H1 (cell line): Measurements from ENCODE around the gene OR12D1. TPM values are rescaled to one million over a fixed set of nuclear protein-coding genes. Genes with fewer than 3 reads are reported as not detected.
"Not testable (repeated sequence)": the region's sequence is repeated elsewhere in the genome, so short reads cannot be mapped to it uniquely, and the experiment has no call there.

ENCODE experiments used
- CTCF ChIA-PET: fragments of 300-600 bp; sonication (Branson Sonifier 250); formaldehyde crosslinking; loops from one replicate; lab custom pipeline; 2021; ENCODE audit not compliant: partially characterized antibody; lab: Charles Lee
- POLR2A ChIA-PET: fragments of 300-600 bp; sonication (Branson Sonifier 250); formaldehyde crosslinking; loops from one replicate; lab custom pipeline; 2021; ENCODE audit warnings: inconsistent platforms; ENCODE audit not compliant: partially characterized antibody; lab: Charles Lee
- DNase-seq, 2 experiments: peaks; one replicate each; pipeline versions ENCODE4 v3.0.0 to v3.0.0-alpha.2; 2010 to 2022; ENCODE audit warnings: low spot score in 2 of 2, low read depth in 1 of 2, mixed read lengths in 1 of 2
- FAIRE-seq: peaks from 2 replicates; lab custom pipeline; 2011; peaks lifted over from hg19 to GRCh38; lab: Jason Lieb, UNC
- H2AFZ ChIP-seq: 2 replicates; pipeline ENCODE4 v1.8.1; 2012; ENCODE audit warnings: low read length, inconsistent platforms
- H2AK5ac ChIP-seq: 2 replicates; pipeline ENCODE4 v1.6.1; 2013; ENCODE audit warnings: low read depth, low read length
- H2BK120ac ChIP-seq: replicated peaks from 2 replicates; pipeline ENCODE3; 2013; ENCODE audit warnings: low read depth, low read length, inconsistent platforms
- H2BK12ac ChIP-seq: 2 replicates; pipeline ENCODE4 v1.6.1; 2013; ENCODE audit warnings: low read depth, low read length
- H2BK15ac ChIP-seq: 2 replicates; pipeline ENCODE4 v1.6.1; 2013; ENCODE audit warnings: low read length
- H2BK20ac ChIP-seq: 2 replicates; pipeline ENCODE4 v1.6.1; 2013; ENCODE audit warnings: low read length
- H2BK5ac ChIP-seq: 2 replicates; pipeline ENCODE4 v1.6.1; 2013; ENCODE audit warnings: low read depth, low read length
- H3K14ac ChIP-seq: 2 replicates; pipeline ENCODE4 v1.6.1; 2013; ENCODE audit warnings: inconsistent platforms; ENCODE audit not compliant: insufficient read length
- H3K18ac ChIP-seq: 2 replicates; pipeline ENCODE4 v1.6.1; 2013; ENCODE audit warnings: low read length; ENCODE audit errors: extremely low read depth
- H3K23ac ChIP-seq: 2 replicates; pipeline ENCODE4 v1.6.1; 2013; ENCODE audit warnings: inconsistent platforms; ENCODE audit not compliant: insufficient read length
- H3K23me2 ChIP-seq: 2 replicates; pipeline ENCODE4 v1.6.1; 2013; ENCODE audit warnings: low read depth, low read length
- H3K27ac ChIP-seq: 2 replicates; pipeline ENCODE4 v1.6.1; 2011; ENCODE audit warnings: low read depth, low read length, inconsistent platforms
- H3K27me3 ChIP-seq, 4 experiments: replicated peaks in 1 of 4; 1 replicate in 1 of 4; 2 replicates in 3 of 4; pipeline versions ENCODE4 v1.6.1 to v1.8.1; 2011 to 2013; ENCODE audit warnings: low read length in 3 of 4, mild to moderate bottlenecking in 3 of 4, inconsistent platforms in 2 of 4, mixed read lengths in 2 of 4, moderate library complexity in 1 of 4; ENCODE audit not compliant: control insufficient read depth in 3 of 4, insufficient read depth in 3 of 4; ENCODE audit errors: extremely low read depth in 1 of 4
- H3K36me3 ChIP-seq, 4 experiments: 2 replicates each; pipeline versions ENCODE4 v1.6.1 to v1.8.1; 2011 to 2013; ENCODE audit warnings: mild to moderate bottlenecking in 4 of 4, low read length in 3 of 4, moderate library complexity in 2 of 4, control low read depth in 1 of 4, inconsistent platforms in 1 of 4; ENCODE audit not compliant: insufficient read depth in 4 of 4, control insufficient read depth in 2 of 4
- H3K4ac ChIP-seq: replicated peaks from 2 replicates; pipeline ENCODE3; 2013; ENCODE audit warnings: low read length, low read depth, mixed read lengths, inconsistent platforms; ENCODE audit not compliant: insufficient read length
- H3K4me1 ChIP-seq, 4 experiments: replicated peaks in 1 of 4; 1 replicate in 1 of 4; 2 replicates in 3 of 4; pipeline versions ENCODE4 v1.6.1 to v1.8.1; 2011 to 2013; ENCODE audit warnings: low read length in 3 of 4, inconsistent platforms in 2 of 4, mixed read lengths in 1 of 4; ENCODE audit not compliant: insufficient read depth in 4 of 4, control insufficient read depth in 3 of 4
- H3K4me2 ChIP-seq, 2 experiments: 2 replicates each; pipeline versions ENCODE4 v1.6.1 to v1.8.1; 2011 to 2013; ENCODE audit warnings: low read depth in 2 of 2, low read length in 2 of 2, control low read depth in 1 of 2, inconsistent platforms in 1 of 2, mild to moderate bottlenecking in 1 of 2; ENCODE audit not compliant: insufficient read depth in 1 of 2
- H3K4me3 ChIP-seq, 4 experiments: fragments of 200-600, 300-600 bp in 1 of 4; sonication (generic), shearing (Covaris generic), sonication (Bioruptor Twin) in 1 of 4; 2 replicates each; pipeline versions ENCODE4 v1.5.1 to v1.8.1; 2011 to 2016; ENCODE audit warnings: low read length in 4 of 4, low read depth in 3 of 4, control low read depth in 2 of 4, inconsistent platforms in 2 of 4, mild to moderate bottlenecking in 2 of 4, mixed read lengths in 1 of 4, moderate library complexity in 1 of 4; ENCODE audit not compliant: insufficient read depth in 2 of 4; ENCODE audit errors: extremely low read depth in 1 of 4
- H3K56ac ChIP-seq: replicated peaks from 2 replicates; pipeline ENCODE3; 2013; ENCODE audit warnings: low read depth, mild to moderate bottlenecking, mixed read lengths, low read length, inconsistent platforms; ENCODE audit not compliant: insufficient read length
- H3K79me1 ChIP-seq: 2 replicates; pipeline ENCODE4 v1.6.1; 2013; ENCODE audit warnings: low read depth, low read length, control low read depth
- H3K79me2 ChIP-seq, 2 experiments: 2 replicates each; pipeline versions ENCODE4 v1.6.1 to v1.8.1; 2012 to 2013; ENCODE audit warnings: low read length in 2 of 2, mild to moderate bottlenecking in 2 of 2, inconsistent platforms in 1 of 2; ENCODE audit not compliant: insufficient read depth in 2 of 2, control insufficient read depth in 1 of 2
- H3K9ac ChIP-seq, 4 experiments: replicated peaks in 1 of 4; 1 replicate in 1 of 4; 2 replicates in 3 of 4; pipeline versions ENCODE4 v1.6.1 to v1.8.1; 2011 to 2013; ENCODE audit warnings: low read depth in 3 of 4, low read length in 3 of 4, control low read depth in 2 of 4, mild to moderate bottlenecking in 2 of 4, moderate library complexity in 2 of 4, inconsistent platforms in 1 of 4; ENCODE audit errors: extremely low read depth in 1 of 4
- H3K9me3 ChIP-seq, 2 experiments: 2 replicates each; pipeline versions ENCODE4 v1.6.1 to v1.8.1; 2012 to 2013; ENCODE audit warnings: mild to moderate bottlenecking in 2 of 2, moderate library complexity in 2 of 2, control low read depth in 1 of 2, inconsistent platforms in 1 of 2, low read depth in 1 of 2, low read length in 1 of 2, mixed read lengths in 1 of 2; ENCODE audit not compliant: insufficient read depth in 2 of 2
- H4K20me1 ChIP-seq, 2 experiments: replicated peaks in 1 of 2; 2 replicates each; pipeline versions ENCODE3 to v1.8.1; 2011 to 2013; ENCODE audit warnings: inconsistent platforms in 2 of 2, low read length in 2 of 2, mild to moderate bottlenecking in 1 of 2; ENCODE audit not compliant: insufficient read depth in 2 of 2, control insufficient read depth in 1 of 2
- H4K5ac ChIP-seq: 2 replicates; pipeline ENCODE4 v1.6.1; 2013; ENCODE audit warnings: low read length, low read depth, mixed read lengths, inconsistent platforms; ENCODE audit not compliant: insufficient read length
- H4K8ac ChIP-seq: 2 replicates; pipeline ENCODE4 v1.8.0; 2013; ENCODE audit warnings: mild to moderate bottlenecking, moderate library complexity, low read length, inconsistent platforms; ENCODE audit not compliant: insufficient read depth; ENCODE audit errors: extremely low read depth
- H4K91ac ChIP-seq: replicated peaks from 2 replicates; pipeline ENCODE3; 2013; ENCODE audit warnings: low read length, mixed read lengths, inconsistent platforms; ENCODE audit not compliant: insufficient read length
- CTCF ChIP-seq, 3 experiments: IDR thresholded peaks; 1 replicate in 2 of 3; 2 replicates in 1 of 3; pipeline versions ENCODE4 v1.5.1 to v1.6.1; 2011; ENCODE audit warnings: low read length in 3 of 3, mild to moderate bottlenecking in 3 of 3, inconsistent platforms in 2 of 3, low read depth in 1 of 3, moderate library complexity in 1 of 3; ENCODE audit not compliant: insufficient read depth in 1 of 3; ENCODE audit errors: control extremely low read depth in 1 of 3
- RAD21 ChIP-seq, 2 experiments: IDR thresholded peaks in 1 of 2; conservative IDR thresholded peaks in 1 of 2; 2 replicates each; pipeline ENCODE4 v1.6.1; 2011; ENCODE audit warnings: low read depth in 2 of 2, low read length in 2 of 2, improper control_type of control experiment in 1 of 2, inconsistent platforms in 1 of 2, mild to moderate bottlenecking in 1 of 2, moderate library complexity in 1 of 2
- WGBS, 2 experiments: shearing (Covaris generic) in 1 of 2; methylation state at CpG; one replicate each; pipeline versions ENCODE4 v1.1.6 to v1.1.7; 2013 to 2015; ENCODE audit warnings: low lambda C conversion rate in 2 of 2, mixed read lengths in 2 of 2, inconsistent platforms in 1 of 2, low coverage in 1 of 2, missing lambda C conversion rate in 1 of 2; ENCODE audit not compliant: insufficient replicate concordance in 2 of 2, insufficient coverage in 1 of 2, insufficient read length in 1 of 2; ENCODE audit errors: extremely low coverage in 1 of 2, missing lambda C conversion rate in 1 of 2; 5-methylcytosine and 5-hydroxymethylcytosine counted together
- polyA plus RNA-seq, 7 experiments: library from polyadenylated mRNA; depleted of rRNA in 3 of 7; stranded (reverse) in 5 of 7; unstranded in 2 of 7; fragments of >200 nt in 5 of 7; fragments of 200-250 nt in 2 of 7; gene quantifications; 1 replicate in 5 of 7; 2 replicates in 1 of 7; 4 replicates in 1 of 7; pipeline versions ENCODE4 v1.2.1 to v1.2.3, GENCODE V29; 2011 to 2013; ENCODE audit warnings: missing spikeins in 2 of 7, mixed read lengths in 2 of 7
- total RNA-seq: library from RNA; stranded (reverse); fragmentation: NEBNext Ultra II Directional; extraction: Animal tissue kit (Norgen Biotek cat#: 25700); gene quantifications from 2 replicates; pipeline ENCODE4 v1.2.1, GENCODE V29; 2021

The OR12D1 gene
- total and polyA plus RNA-seq, 2 of the 8 experiments (the other 6 are each of a cell fraction or from before 2014, with no cell fraction given): not detected

GRCh38 chr6:29436730-29437129 lies 22.0 kb downstream of the OR12D1 start:
- not testable (repeated sequence) for H3K4me1 ChIP-seq, H3K9me3 ChIP-seq, H3K23ac ChIP-seq, H2BK20ac ChIP-seq, H3K79me2 ChIP-seq, H3K56ac ChIP-seq, H3K27me3 ChIP-seq, H2BK15ac ChIP-seq, H2AFZ ChIP-seq, H3K4ac ChIP-seq, H4K5ac ChIP-seq, H3K36me3 ChIP-seq, H2BK12ac ChIP-seq, H4K91ac ChIP-seq, H2BK120ac ChIP-seq, H3K9ac ChIP-seq, H4K8ac ChIP-seq, H3K4me3 ChIP-seq, H3K18ac ChIP-seq, H2AK5ac ChIP-seq, H3K79me1 ChIP-seq, H3K4me2 ChIP-seq, H3K27ac ChIP-seq, H2BK5ac ChIP-seq, H4K20me1 ChIP-seq, H3K14ac ChIP-seq, H3K23me2 ChIP-seq
- WGBS, 2 experiments: 80% methylated on average over 17 of the region's 18 CpGs; no CpG with 5 or more reads in 1 of the 2 experiments
- DNase-seq (peak; percentile 25 to 53), FAIRE-seq (peak; percentile 32)
- TF ChIP-seq CTCF (IDR thresholded peaks at IDR 0.05; ENCODE audit: control extremely low read depth in 1 of 3, insufficient read depth in 1 of 3, low read depth in 1 of 3, low read length in 3 of 3) (peak; percentile 16 to 34 (median 30); a peak in 3 of 4 replicates), RAD21 (IDR thresholded peaks at IDR 0.05 in 1 of 2, conservative IDR thresholded peaks at IDR 0.05 in 1 of 2; ENCODE audit: low read depth in 2 of 2, low read length in 2 of 2) (peak; percentile 54 to 66)
- POLR2A ChIA-PET: interaction anchor here (0.8 kb wide), 1 partner anchor 162 kb away, joined by 3 read pairs; no protein-coding TSS in a partner anchor
- CTCF ChIA-PET: interaction anchor here (0.8 to 2.5 kb wide), 12 partner anchors 8 to 211 kb away, joined by 3 to 21 read pairs (median 4); partner anchors contain the start of genes MAS1L, OR12D1 and OR2H2
